Peyer's patch (tissue), 4 donors: Measurements from ENCODE around the gene TGFB3.

Experiments used
- POLR2A ChIP-seq, 2 donors: fragments of 450-650 bp; IDR thresholded peaks; one replicate each; pipeline ENCODE4 v1.5.1; 2017; ENCODE audit warnings: antibody characterized with exemption in 2 of 2, mild to moderate bottlenecking in 2 of 2, moderate library complexity in 2 of 2
- TF ChIP-seq, protein P1 (sequence below), 6 experiments: fragments of 450-650 bp in 4 of 6; fragments of 200-600 bp in 2 of 6; sonication (generic) in 1 of 6; IDR thresholded peaks; one replicate each; pipeline ENCODE4 v1.5.1; 2017 to 2019; ENCODE audit warnings: antibody characterized with exemption in 6 of 6, mild to moderate bottlenecking in 3 of 6, moderate library complexity in 1 of 6

DNA sequence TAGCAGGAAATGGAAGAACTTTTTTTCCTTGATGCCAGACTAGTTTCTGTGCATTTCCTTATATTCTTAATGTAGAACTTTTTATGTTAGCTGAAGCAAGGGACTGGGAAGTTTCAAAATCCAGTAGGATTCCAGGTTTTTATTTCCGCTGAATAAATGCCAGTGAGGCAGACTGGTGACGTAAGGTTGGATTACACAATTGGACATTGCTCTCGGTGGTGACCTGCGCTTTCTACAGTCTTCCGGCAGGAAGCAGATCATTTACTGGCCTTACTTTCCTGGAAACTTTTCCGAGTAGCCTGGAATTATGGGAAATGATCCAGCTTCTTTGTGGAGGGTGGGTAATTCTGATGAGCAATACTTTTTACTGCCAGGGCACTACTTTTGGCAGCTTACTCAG lies 7.3 kb upstream of the TGFB3 start:
- TF ChIP-seq, protein P1, sequence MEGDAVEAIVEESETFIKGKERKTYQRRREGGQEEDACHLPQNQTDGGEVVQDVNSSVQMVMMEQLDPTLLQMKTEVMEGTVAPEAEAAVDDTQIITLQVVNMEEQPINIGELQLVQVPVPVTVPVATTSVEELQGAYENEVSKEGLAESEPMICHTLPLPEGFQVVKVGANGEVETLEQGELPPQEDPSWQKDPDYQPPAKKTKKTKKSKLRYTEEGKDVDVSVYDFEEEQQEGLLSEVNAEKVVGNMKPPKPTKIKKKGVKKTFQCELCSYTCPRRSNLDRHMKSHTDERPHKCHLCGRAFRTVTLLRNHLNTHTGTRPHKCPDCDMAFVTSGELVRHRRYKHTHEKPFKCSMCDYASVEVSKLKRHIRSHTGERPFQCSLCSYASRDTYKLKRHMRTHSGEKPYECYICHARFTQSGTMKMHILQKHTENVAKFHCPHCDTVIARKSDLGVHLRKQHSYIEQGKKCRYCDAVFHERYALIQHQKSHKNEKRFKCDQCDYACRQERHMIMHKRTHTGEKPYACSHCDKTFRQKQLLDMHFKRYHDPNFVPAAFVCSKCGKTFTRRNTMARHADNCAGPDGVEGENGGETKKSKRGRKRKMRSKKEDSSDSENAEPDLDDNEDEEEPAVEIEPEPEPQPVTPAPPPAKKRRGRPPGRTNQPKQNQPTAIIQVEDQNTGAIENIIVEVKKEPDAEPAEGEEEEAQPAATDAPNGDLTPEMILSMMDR (IDR thresholded peaks at IDR 0.05), result peak in 3 of 6 experiments; percentile 5 to 23 (median 15)
- no peak for TF ChIP-seq POLR2A (IDR thresholded peaks at IDR 0.05)
